ENCODE data around the gene INTS6.

DNA sequence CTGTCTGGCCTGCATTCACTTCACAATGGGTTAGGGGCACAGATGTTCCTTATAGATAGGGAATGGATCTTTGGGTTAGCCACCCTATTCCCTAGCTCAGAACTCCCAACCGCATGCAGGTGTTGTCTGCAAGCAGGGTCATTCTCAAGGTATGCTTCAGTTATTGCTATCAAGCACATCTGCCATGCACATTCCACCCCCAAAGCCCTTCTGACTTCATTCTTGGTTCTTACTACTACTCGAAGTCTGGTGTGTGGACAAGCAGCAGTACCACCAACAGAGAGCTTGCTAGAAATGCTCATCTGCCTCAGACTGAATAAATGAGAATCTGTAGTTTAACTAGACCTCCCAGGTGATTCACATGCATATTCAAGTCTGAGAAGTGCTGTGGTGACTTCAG is 82.0 kb downstream of the INTS6 start:
- no peak for TF ChIP-seq EZH2 (IDR thresholded peaks at IDR 0.05; ENCODE audit: low read depth)
- TF ChIP-seq, protein P1, sequence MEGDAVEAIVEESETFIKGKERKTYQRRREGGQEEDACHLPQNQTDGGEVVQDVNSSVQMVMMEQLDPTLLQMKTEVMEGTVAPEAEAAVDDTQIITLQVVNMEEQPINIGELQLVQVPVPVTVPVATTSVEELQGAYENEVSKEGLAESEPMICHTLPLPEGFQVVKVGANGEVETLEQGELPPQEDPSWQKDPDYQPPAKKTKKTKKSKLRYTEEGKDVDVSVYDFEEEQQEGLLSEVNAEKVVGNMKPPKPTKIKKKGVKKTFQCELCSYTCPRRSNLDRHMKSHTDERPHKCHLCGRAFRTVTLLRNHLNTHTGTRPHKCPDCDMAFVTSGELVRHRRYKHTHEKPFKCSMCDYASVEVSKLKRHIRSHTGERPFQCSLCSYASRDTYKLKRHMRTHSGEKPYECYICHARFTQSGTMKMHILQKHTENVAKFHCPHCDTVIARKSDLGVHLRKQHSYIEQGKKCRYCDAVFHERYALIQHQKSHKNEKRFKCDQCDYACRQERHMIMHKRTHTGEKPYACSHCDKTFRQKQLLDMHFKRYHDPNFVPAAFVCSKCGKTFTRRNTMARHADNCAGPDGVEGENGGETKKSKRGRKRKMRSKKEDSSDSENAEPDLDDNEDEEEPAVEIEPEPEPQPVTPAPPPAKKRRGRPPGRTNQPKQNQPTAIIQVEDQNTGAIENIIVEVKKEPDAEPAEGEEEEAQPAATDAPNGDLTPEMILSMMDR (conservative IDR thresholded peaks at IDR 0.05) = no peak
